HG02610 (cell line): Measurements from ENCODE around the gene URGCP.

Experiments
- ATAC-seq: cut with Tn5 transposase; IDR thresholded peaks from one replicate; pipeline ENCODE4 v1.9.1; 2021; ENCODE audit warnings: mild to moderate bottlenecking, moderate library complexity; ENCODE audit not compliant: unreplicated experiment

The URGCP gene

GRCh38 chr7:43906331-43907010 is at the start of gene URGCP:
TSS of gene URGCP (minus strand) at chr7:43906596. CDS start at chr7:43906575, 21 bp downstream.
- ATAC-seq = peak; percentile 76

GRCh38 chr7:43956027-43956426 is 49.6 kb upstream of the URGCP start:
- no peak for ATAC-seq

GRCh38 chr7:43954524-43955228 is 48.3 kb upstream of the URGCP start:
- ATAC-seq = peak; percentile 88

- ATAC-seq = no peak
Measured at GRCh38 chr7:43953071-43953470, 46.7 kb upstream of the URGCP start.

- no peak for ATAC-seq
Measured at GRCh38 chr7:43952028-43952427, 45.6 kb upstream of the URGCP start.

- ATAC-seq = peak; percentile 82
Measured at GRCh38 chr7:43944286-43944685, 37.9 kb upstream of the URGCP start.

- ATAC-seq = no peak
Measured at GRCh38 chr7:43943417-43944187, 37.2 kb upstream of the URGCP start.

- ATAC-seq = no peak
Measured at GRCh38 chr7:43942997-43943396, 36.6 kb upstream of the URGCP start.

GRCh38 chr7:43942250-43942649 is 35.9 kb upstream of the URGCP start:
- ATAC-seq = no peak

- ATAC-seq = no peak
Measured at GRCh38 chr7:43938892-43939482, 32.6 kb upstream of the URGCP start.

- no peak for ATAC-seq
Measured at GRCh38 chr7:43937444-43937843, 31.0 kb upstream of the URGCP start.

- no peak for ATAC-seq
Measured at GRCh38 chr7:43933902-43934560, 27.6 kb upstream of the URGCP start.

- ATAC-seq = no peak
Measured at GRCh38 chr7:43931346-43931745, 24.9 kb upstream of the URGCP start.

GRCh38 chr7:43929529-43930457 is 23.4 kb upstream of the URGCP start:
- ATAC-seq = no peak

- ATAC-seq = no peak
Measured at GRCh38 chr7:43927810-43928209, 21.4 kb upstream of the URGCP start.

- no peak for ATAC-seq
Measured at GRCh38 chr7:43926798-43927123, 20.4 kb upstream of the URGCP start.

GRCh38 chr7:43925984-43926797 is 19.8 kb upstream of the URGCP start, which contains the start of gene UBE2D4:
TSS of gene UBE2D4 (plus strand) at chr7:43926436. CDS start at chr7:43926533, 97 bp downstream.
- peak; percentile 91 for ATAC-seq

GRCh38 chr7:43922726-43923125 is 16.3 kb upstream of the URGCP start:
- no peak for ATAC-seq

- ATAC-seq = no peak
Measured at GRCh38 chr7:43921423-43921822, 15.0 kb upstream of the URGCP start.
